ENCODE results near the gene RALBP1.
"Not testable (repeated sequence)": the region's sequence is repeated elsewhere in the genome, so short reads cannot be mapped to it uniquely, and the experiment has no call there.

The RALBP1 gene

DNA sequence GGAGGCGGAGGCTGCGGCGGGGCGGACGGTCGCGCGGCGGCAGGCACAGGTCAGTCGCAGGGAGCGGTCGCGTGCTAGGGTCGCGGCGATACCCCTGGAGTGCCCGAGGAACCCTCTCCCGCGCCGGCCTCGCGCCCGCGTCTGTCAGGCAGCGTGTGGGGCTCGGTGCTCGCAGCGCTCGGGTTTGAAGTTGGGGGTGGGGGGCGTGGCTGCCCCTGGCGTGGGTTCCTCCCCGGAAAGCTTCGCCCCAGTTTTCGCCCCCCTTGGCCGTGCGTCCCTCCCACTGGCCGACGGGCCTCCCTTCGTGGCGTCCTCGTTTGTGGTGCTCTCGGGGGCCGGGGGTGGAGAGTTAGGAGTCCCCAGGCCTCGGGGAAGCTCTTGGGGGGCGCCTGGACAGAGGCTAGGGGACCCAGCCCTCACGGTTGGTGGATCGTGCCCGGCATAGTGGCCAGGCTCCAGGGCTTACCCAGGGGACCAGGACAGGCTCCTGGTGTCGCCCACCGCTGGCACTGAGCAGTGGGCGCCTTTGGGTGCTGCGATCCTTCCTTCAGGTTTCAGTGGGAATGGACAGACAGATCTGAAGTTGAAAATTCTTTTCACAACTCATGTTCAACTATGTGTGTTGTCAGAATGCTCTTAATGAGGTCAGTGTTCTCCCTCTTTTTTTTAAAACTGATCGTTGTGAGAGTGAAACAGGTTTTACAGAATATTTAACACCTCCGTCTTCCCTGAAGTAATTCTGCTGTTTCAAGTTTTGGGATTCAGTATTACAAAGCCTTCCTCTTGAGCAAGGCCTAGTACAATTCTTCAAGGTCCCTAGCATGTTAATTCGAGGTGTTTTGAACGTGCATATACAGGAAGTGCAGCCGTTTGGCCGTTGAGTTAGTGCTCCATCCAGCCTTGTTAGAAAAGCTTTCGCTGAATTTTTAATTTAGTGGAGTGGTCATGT lies 604 bp downstream of the RALBP1 start:
- TF ChIP-seq, protein P1, sequence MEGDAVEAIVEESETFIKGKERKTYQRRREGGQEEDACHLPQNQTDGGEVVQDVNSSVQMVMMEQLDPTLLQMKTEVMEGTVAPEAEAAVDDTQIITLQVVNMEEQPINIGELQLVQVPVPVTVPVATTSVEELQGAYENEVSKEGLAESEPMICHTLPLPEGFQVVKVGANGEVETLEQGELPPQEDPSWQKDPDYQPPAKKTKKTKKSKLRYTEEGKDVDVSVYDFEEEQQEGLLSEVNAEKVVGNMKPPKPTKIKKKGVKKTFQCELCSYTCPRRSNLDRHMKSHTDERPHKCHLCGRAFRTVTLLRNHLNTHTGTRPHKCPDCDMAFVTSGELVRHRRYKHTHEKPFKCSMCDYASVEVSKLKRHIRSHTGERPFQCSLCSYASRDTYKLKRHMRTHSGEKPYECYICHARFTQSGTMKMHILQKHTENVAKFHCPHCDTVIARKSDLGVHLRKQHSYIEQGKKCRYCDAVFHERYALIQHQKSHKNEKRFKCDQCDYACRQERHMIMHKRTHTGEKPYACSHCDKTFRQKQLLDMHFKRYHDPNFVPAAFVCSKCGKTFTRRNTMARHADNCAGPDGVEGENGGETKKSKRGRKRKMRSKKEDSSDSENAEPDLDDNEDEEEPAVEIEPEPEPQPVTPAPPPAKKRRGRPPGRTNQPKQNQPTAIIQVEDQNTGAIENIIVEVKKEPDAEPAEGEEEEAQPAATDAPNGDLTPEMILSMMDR (IDR thresholded peaks at IDR 0.05; ENCODE audit: borderline replicate concordance, insufficient read depth, low read depth, low read length), result no peak

DNA sequence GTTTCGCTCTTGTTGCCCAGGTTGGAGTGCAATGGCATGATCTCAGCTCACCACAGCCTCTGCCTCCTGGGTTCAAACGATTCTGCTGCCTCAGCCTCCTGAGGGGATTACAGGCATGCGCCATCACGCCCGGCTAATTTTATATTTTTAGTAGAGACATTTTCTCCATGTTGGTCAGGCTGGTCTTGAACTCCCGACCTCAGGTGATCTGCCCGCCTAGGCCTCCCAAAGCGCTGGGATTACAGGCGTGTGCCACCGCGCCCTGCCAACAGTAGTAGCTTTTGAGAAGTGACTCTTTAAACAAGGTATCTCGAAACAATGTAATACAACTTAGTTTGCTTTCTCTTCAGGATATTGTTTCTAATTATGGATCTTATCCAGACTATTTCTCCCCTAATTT lies 1.6 kb downstream of the RALBP1 start:
- peak overlapping the region; percentile 98 for H3K4me3 ChIP-seq (ENCODE audit: low read depth, low read length)

More for the DNA sequence above, 604 bp downstream of the RALBP1 start:
- peak overlapping the region; percentile 98 for H3K4me3 ChIP-seq (ENCODE audit: low read depth, low read length)

DNA sequence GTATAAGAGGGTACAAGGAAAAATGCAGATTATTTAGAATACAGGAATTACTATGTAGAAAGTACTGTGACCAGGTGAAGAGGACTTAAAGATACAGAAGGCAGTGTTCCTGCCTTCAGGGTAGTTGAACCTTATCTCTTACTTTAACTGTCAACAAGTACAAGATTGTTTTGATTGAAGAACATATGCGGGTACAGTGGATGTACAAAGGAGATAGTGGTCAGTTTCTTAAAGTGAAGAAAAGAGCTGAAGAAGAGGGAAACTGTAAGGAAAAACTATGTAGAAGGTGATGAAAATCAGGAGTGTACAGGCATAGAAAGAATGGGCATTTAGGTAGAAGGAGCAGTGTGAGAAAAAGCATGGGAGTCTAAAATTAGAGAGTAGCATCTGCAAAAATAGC lies 2.2 kb downstream of the RALBP1 start:
- no peak overlapping the region for H3K4me3 ChIP-seq (ENCODE audit: low read depth, low read length)
- TF ChIP-seq, protein P1 (IDR thresholded peaks at IDR 0.05; ENCODE audit: borderline replicate concordance, insufficient read depth, low read depth, low read length), result no peak

DNA sequence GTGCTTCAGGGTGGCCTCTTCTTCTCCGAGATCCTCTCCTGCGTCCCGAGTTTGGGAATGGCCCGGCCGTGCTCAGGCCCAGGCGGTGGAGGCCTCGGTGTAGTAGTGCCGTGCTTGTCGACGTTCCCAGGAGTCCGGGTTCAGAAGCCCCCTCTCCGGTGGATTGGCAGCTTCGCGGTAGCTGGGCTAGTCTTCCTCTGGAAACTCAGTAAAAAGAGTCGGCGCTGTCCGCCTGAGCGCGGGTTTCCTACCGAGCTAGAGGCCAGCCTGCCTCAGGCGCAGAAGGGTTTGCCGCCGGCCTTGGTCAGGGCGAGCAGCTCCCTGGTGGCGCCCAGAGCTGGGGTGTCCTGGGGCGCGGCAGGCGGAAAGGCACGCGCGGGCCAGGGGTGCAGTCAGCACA lies 3.2 kb downstream of the RALBP1 start:
- no peak overlapping the region for H3K4me3 ChIP-seq (ENCODE audit: low read depth, low read length)
- TF ChIP-seq, protein P1 (IDR thresholded peaks at IDR 0.05; ENCODE audit: borderline replicate concordance, insufficient read depth, low read depth, low read length), result no peak

DNA sequence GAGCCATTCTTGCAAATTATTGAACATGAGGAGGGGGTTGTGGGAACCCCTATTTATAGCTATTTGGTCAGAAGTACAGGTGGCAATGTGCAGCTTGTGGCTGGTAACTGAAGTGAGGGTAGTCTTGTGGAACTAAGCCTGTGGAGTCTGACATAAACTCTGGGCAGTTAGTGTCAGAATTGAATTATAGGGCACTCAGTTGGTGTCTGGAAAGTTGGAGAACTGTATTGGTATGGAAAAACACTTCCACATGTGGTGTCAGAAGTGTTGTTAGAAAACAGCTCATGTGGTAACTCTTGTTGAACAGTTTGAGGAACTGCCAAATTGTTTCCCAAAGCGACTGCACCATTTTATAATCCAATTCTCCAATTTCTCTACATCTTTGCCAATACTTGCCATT lies 7.5 kb downstream of the RALBP1 start:
- TF ChIP-seq, protein P1 (IDR thresholded peaks at IDR 0.05; ENCODE audit: borderline replicate concordance, insufficient read depth, low read depth, low read length), result no peak
- no peak overlapping the region for H3K4me3 ChIP-seq (ENCODE audit: low read depth, low read length)

DNA sequence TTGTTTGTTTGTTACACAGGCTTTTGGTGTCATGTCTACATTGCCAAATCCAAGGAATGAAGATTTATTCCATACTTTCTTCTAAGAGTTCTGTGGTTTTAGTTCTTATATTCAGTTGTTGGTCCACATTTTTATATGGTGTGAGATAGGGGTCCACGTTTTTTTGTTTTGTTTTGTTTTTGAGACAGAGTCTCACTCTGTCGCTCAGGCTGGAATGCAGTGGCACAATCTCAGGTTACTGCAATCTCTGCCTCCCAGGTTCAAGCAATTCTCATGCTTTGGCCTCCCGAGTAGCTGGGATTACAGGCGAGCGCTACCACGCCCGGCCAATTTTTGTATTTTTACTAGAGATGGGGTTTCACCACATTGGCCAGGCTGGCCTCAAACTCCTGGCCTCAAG lies 8.2 kb downstream of the RALBP1 start:
- no peak overlapping the region for H3K4me3 ChIP-seq (ENCODE audit: low read depth, low read length)
- TF ChIP-seq, protein P1 (IDR thresholded peaks at IDR 0.05; ENCODE audit: borderline replicate concordance, insufficient read depth, low read depth, low read length), result no peak

DNA sequence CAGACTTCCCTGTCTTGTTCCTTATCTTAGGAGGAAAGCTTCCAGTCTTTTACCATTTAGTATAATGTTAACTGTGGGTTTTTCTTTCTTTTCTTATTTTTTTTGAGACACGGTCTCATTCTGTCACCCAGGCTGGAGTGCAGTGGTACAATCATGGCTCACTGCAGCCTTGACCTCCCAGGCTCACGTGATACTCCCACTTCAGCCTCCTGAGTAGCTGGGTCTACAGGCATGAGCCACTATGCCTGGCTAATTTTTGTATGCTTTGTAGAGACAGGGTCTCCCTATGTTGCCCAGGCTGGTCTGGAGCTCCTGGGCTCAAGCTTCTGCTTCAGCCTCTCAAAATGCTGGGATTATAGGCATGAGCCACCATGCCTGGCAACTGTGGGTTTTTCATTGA lies 9.5 kb downstream of the RALBP1 start:
- not testable (repeated sequence) for H3K4me3 ChIP-seq (ENCODE audit: low read depth, low read length)

DNA sequence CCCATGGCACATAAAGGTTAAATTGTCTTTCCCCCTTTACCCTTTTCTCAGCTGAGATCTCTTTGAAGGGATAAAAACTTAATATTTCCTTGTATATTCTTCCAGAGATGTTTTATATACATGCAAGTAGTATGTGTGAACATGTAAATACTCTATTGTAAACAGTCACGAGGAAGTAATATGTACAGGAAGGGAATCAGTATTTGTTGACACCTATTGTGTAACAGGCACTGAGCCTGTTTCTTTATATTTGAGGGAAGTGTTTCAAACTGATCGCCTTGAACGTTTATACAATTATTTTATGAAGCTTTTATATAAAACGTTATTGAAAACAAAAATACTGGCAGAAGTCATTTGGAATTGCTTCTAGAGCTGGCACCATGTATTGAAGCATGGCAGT lies 13.2 kb downstream of the RALBP1 start:
- no peak overlapping the region for H3K4me3 ChIP-seq (ENCODE audit: low read depth, low read length)
- TF ChIP-seq, protein P1 (IDR thresholded peaks at IDR 0.05; ENCODE audit: borderline replicate concordance, insufficient read depth, low read depth, low read length), result no peak

All from GM12875 (cell line).